GM10266 (cell line): ENCODE measurements around the gene CASK.

Experiments used
- DNase-seq: peaks from one replicate; pipeline ENCODE4 v3.0.0; 2012; ENCODE audit errors: extremely low spot score
- TF ChIP-seq, protein P1 (sequence below): IDR thresholded peaks from 2 replicates; pipeline ENCODE4 v1.5.1; 2012; ENCODE audit warnings: mild to moderate bottlenecking, low read depth; ENCODE audit not compliant: control insufficient read depth, insufficient read depth; ENCODE audit errors: missing control alignments

The CASK gene

DNA sequence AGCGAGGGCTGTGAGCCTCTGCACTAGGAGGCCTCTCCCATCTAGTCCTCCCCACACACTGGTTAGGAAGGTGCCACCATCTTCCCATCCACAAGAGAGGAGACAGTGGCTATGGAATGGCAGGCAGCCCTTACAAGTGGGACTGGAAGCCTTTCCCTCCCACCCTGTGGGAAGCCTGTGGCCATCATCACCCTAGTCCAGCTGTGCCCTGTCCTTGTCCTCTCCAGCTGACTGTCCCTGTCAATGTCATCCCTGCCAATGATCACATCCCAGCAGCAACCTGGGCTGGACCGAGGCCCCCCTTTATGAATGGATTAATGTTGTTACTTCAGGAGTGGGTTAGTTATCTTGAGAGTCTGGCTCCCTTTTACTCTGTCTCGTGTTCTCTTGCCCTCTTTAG is 423.4 kb downstream of the CASK start:
- no peak for DNase-seq
- TF ChIP-seq, protein P1, sequence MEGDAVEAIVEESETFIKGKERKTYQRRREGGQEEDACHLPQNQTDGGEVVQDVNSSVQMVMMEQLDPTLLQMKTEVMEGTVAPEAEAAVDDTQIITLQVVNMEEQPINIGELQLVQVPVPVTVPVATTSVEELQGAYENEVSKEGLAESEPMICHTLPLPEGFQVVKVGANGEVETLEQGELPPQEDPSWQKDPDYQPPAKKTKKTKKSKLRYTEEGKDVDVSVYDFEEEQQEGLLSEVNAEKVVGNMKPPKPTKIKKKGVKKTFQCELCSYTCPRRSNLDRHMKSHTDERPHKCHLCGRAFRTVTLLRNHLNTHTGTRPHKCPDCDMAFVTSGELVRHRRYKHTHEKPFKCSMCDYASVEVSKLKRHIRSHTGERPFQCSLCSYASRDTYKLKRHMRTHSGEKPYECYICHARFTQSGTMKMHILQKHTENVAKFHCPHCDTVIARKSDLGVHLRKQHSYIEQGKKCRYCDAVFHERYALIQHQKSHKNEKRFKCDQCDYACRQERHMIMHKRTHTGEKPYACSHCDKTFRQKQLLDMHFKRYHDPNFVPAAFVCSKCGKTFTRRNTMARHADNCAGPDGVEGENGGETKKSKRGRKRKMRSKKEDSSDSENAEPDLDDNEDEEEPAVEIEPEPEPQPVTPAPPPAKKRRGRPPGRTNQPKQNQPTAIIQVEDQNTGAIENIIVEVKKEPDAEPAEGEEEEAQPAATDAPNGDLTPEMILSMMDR, result no peak

DNA sequence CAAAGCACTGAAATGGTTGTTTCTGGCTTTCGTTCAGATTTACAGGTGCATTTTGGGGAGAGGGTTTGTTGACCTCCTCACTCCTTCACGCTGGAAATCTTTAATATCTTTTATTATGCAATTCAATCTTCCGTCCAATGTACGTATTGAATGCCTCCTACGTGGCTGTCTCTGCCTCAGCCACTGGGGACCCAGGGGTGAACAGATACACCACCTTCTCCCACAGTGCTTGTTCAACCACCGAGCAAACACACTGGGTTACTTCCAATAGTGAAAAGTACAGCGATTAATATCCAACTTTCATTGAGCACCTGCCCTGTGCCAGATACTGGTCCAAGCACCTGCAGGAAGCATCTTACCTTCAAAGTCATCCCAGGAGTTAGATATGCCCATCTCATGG is 424.2 kb downstream of the CASK start:
- TF ChIP-seq, protein P1, result no peak

DNA sequence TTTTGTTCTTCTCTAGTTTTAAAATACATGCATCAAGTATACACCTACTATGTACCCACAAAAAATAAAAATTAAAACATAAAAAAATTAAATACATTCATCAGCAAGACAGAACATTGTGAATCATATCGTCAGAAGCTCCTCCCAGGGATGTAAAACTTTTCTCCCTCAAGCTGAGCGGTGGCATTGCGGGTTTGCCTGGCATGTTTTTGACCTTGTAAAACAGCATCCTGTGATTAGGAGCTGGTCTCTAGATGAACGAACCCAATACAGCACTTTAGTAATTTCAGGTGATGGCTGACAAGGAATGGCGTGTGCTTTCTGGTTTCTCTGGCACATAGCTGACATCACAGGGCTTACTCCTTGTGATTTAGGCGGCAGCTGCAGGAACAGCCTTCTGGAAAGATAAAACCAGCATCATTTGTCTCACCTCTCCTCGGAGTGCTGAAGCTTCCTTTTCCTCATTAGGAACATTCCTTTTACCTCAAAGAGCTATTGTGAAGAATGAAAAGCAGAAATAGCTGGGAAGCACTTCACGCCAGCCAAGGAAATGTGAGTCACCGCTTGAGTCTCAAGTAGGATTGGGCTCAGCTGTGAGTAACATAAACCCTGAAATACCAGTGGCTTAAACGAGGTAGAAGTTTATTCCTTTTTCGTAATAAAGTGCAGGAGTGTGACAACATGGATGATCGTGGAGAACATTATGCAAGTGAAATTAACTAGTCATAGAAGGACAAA is 431.9 kb downstream of the CASK start:
- no peak for DNase-seq
- TF ChIP-seq, protein P1, result no peak

More for the DNA sequence above, 424.2 kb downstream of the CASK start:
- no peak for DNase-seq

DNA sequence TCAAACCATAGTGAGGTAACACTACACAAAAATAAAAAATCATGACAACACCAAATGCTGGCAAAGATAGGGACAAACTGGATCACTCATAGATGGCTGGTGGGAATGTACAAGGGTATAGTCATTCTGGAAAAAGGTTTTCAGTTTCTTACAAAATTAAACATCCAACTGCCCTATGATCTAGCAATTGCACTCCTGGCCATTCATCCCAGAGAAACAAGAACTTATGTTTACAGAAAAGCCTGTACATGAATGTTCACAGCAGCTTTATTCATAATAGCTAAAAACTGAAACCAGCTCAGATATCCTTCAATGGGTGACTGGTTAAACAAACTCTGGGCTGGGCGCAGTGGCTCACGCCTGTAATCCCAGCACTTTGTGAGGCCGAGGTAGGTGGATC is 432.9 kb downstream of the CASK start:
- TF ChIP-seq, protein P1, result no peak
- DNase-seq, result no peak

DNA sequence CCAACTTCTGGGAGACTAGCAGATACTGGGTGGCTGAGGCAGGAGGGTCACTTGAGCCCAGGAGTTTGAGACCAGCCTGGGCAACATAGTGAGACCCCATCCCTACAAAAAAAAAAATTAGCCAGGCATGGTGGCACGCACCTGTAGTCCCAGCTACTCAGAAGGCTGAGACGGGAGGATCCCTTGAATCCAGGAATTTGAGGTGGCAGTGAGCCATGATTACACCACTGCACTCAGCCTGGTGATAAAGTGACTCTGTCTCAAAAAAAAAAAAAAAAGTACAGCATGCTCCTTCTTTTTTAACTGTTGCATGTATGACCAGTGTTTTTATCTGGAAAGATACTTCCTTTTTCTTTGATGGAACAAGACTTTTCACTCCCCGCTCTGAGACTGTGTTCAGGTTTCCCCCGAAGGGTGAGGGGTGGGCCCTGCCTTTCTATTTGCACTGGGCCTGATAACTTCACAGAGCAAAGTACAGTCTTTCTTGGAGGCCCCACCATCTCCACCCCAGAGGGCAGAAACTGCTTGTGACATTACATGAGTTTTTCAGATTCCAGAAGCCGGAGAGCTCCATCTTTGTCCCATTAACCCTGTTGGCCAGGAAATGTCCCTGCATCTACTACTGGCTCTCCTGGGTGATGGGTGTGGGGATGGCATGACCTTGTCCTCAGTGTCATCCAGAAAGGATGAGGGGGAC is 441.1 kb downstream of the CASK start:
- DNase-seq, result no peak
- TF ChIP-seq, protein P1, result no peak

DNA sequence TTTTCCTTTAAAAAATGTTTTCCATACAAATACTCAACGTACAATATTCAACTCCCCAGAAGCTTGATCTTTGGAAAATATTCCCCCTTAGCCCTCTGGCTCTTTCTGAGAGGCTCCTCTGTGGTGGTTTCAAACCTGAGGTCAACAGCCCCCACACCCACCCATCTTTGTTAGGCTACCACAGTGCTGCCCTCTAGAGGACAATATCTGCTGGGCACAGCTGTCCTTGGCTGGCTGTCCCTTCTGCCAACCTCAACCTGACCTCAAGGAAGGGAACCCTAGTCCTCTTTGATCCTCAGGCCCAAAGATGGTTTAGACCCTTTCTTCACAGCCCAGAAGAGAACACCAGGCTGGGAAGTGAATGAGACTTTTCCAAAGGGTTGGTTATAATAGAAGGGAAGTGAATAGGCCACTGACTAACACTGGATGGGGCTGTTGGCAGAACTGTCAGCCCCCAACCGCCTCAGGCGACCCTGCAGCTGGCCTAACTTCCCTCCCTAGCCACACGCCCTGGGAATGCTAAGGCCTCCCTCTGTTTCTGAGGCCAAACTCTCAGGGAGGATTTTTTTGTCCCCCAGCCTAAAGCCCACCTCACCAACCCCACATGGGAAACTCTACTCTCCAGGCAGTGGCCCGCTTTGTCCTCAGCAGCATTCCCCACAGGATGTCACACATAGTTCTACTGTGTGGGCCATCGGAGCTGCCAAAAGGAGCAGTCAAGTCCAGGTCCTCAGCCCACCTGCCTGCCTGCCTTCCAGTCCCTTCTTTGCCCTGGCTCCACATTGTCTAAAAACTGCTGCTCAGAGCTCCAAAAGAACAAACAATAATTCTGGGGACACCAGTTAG is 441.9 kb downstream of the CASK start:
- DNase-seq, result peak; percentile 50

More for the DNA sequence above, 441.9 kb downstream of the CASK start:
- TF ChIP-seq, protein P1, result peak; percentile 50
